GM21723 (cell line): ENCODE measurements around the gene CNTFR.
"Not testable (repeated sequence)": the region's sequence is repeated elsewhere in the genome, so short reads cannot be mapped to it uniquely, and the experiment has no call there.

ENCODE experiments used
- ATAC-seq: cut with Tn5 transposase; IDR thresholded peaks from one replicate; pipeline ENCODE4 v1.9.1; 2021; ENCODE audit warnings: mild to moderate bottlenecking, moderate library complexity; ENCODE audit not compliant: unreplicated experiment

Gene CNTFR, protein sequence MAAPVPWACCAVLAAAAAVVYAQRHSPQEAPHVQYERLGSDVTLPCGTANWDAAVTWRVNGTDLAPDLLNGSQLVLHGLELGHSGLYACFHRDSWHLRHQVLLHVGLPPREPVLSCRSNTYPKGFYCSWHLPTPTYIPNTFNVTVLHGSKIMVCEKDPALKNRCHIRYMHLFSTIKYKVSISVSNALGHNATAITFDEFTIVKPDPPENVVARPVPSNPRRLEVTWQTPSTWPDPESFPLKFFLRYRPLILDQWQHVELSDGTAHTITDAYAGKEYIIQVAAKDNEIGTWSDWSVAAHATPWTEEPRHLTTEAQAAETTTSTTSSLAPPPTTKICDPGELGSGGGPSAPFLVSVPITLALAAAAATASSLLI

GRCh38 chr9:34589636-34590380 is at the start of gene CNTFR:
Gene CNTFR, minus strand, starts transcription at chr9:34589724. Its CDS starts 20,743 bp downstream, at chr9:34568981.
- ATAC-seq, result no peak

DNA sequence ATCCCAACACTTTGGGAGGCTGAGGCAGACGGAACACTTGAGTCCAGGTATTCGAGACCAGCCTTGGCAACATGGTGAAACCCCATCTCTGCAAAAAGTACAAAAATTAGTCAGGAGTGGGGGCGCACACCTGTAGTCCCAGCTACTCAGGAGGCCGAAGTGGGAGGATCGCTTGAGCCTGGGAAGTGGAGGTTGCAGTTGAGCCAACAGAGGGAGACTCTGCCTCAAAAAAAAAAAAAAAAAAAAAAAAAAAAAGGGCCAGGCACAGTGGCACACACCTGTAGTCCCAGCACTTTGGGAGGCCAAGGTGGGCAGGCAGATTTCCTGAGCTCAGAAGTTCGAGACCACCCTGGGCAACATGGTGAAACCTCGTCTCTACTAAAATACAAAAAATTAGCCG is 49.8 kb upstream of the CNTFR start:
- not testable (repeated sequence) for ATAC-seq

GRCh38 chr9:34638138-34638445 is 48.6 kb upstream of the CNTFR start:
- no peak for ATAC-seq

GRCh38 chr9:34637356-34638137 is 48.0 kb upstream of the CNTFR start, which contains the start of gene SIGMAR1:
Gene SIGMAR1, minus strand, starts transcription at chr9:34637787. Its CDS starts 90 bp downstream, at chr9:34637697.
- ATAC-seq, result peak; percentile 88

DNA sequence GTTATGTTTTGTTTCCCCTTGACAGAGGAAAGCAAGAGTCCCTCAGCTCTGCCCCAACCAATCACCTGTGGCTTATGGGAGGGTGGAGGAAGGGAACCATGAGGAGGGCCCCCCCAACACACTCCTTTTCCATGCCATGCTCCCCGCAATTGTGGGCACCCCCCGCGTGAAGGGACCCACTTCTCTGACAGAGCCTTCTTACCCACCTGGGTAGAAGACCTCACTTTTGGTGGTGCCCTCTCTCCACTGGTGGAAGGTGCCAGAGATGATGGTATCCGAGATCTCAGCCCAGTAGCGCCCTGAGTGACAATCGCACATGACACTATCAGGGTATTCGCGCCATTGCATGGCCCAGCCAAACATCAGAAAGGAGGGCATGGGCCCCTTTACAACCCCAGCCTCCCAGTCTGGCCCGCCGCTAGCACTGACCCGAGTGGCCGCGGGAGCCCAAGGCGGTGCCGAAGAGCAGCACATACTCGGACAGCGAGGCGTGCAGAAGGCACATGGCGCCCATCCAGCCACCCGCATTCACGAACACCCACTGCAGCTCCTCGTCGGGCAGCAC is 47.3 kb upstream of the CNTFR start:
- ATAC-seq, result no peak

- ATAC-seq, result no peak
Observed at GRCh38 chr9:34635556-34635955, 46.0 kb upstream of the CNTFR start.

DNA sequence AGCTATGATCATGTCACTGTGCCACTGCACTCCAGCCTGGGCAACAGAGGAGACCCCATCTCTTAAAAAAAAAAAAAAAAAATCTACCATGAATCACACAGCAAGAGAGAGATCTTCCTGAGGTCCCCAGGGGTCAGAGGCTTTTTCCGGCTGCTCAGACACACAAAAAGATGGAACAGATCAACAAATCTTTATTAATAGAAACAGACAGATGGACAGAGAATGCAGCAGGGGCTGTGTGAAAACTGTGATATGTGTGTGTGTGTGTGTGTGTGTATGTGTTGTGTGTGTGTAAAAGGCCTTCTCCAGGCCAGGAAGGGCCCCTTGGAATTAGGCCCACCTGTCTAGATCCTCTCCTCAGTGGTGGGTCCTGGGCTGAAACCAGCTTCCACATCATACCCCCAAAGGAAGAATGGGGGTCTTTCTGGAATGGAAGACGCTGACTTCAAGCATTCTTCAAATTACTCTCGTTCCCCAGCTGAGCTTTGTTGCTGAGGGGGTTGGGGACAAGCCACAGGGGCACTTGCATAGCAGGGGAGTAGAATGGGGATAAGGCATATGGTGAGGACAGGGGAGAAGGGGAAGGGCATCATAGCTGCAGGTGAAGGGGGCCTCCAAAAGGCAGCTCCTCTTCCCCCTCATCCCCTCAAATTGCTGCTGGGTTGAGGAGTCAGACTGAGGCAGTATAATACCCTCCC is 45.2 kb upstream of the CNTFR start:
- ATAC-seq, result no peak

DNA sequence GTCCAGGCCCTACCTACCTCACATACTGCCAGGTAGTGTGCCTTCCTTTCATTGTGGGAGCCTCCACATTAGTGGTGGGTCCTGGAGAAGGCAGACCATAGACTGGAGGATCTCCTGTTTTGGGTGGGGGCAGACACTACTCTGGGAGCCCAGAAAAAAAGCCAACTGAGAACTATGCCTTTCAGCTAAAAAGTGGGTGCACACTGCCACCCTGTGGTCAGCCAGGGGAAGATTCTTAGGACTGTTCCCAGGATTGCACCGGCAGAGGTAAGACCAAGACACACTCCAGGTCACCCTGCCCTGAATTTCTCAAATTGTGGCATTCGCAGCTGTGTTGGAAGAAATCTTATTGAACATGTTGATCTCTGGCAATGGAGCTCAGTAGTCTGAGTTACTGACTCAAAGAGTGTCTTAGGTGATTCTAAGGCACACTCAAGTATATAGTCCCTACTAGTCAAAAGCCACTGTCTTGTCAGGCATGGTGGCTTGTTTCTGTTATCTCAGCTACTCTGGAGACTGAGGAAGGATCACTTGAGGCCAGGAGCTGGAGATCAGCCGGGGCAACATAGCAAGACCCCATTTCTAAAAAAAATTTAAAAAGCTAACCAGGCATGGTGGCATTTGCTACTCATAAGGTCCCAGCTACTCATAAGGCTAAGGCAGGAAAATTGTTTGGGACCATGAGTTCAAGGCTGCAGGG is 44.5 kb upstream of the CNTFR start:
- ATAC-seq, result no peak

DNA sequence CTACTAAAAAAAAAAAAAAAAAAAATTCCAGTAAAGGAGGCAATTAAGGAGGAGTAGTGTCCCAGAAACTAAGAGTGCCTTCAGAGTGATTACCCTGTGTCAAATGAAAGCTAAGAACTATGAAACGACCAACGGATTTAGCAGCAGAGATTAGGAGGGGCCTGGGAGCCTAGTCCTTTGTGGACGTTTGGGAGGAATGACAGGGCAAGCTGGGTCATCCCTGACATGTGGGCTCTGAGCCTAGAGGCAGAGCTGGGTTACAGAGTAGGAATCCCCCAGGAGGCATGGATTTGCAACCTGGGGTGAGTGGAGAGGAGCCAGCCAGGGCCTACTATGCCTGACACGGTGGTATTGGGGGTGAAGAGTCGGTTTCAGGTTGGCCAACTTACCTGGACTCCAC is 43.6 kb upstream of the CNTFR start:
- ATAC-seq, result no peak

GRCh38 chr9:34630402-34631154 is 41.1 kb upstream of the CNTFR start:
- ATAC-seq, result no peak

DNA sequence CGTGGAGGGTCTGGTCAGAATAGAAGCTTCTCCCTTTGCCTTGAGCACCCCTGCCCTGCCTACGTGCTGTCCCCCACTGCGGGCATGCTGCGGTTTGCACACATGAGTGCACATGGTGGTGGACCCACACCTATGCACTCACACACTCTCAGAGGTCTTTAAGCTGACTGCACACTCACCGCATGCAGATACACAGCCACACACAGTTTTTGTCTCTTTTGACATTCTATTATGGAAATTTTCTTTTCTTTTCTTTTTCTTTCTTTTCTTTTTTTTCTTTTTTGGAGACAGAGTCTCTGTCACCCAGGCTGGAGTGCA is 39.9 kb upstream of the CNTFR start:
- no peak for ATAC-seq

GRCh38 chr9:34628656-34629490 is 39.3 kb upstream of the CNTFR start, which contains the start of gene ARID3C:
Gene ARID3C, minus strand, starts transcription at chr9:34629066. Its CDS starts 1,052 bp downstream, at chr9:34628014.
- no peak for ATAC-seq

- no peak for ATAC-seq
Observed at GRCh38 chr9:34627716-34628655, 38.5 kb upstream of the CNTFR start.

GRCh38 chr9:34625186-34625486 is 35.6 kb upstream of the CNTFR start:
- ATAC-seq, result no peak

GRCh38 chr9:34624475-34625185 is 35.1 kb upstream of the CNTFR start:
- ATAC-seq, result no peak

DNA sequence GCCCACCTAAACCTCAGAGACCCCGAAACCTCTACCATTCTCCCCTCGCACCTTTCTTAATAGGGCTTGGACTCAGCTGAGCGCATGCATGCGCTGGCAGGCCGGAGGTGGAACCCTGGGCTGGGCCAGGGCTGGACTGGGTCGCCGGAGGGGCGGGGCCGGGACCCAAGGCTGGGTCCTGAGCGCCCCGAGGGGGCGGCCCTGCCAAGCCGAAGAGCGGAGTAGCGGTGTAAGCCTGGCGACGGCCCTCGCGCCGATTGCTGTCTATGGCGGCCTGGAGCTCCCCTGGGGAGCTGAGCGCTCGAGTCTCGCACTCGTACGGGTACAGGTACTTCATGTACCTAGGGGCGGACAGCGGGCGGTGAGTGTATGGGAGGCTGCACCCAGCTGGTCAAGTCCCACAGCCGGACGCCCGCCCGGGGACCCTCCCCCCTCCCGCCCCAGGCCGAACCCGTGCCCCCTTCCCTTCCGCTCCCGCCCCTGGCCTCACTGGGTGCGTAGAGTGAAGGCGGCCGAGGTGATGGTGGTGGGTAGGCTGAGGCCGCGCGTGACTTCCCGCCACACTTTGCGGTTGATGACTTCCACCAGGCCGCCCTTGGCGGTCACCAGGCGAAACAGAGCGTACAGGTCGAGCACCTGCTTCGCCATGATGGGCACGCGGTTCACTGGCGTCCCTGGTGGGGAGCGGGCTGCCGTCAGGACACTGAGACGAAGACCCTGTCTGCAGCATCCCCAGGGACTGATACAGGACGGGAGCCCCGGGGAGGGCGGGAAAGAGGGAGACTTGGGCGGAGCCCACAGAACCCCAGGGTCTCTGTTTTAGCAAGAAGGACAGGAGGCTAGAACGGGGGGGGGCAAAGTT is 34.1 kb upstream of the CNTFR start:
- ATAC-seq, result no peak
